HAP-1 (cell line): ENCODE results near the gene TAOK2.

Source experiments
- DNase-seq, 2 experiments: peaks; one replicate each; pipeline ENCODE4 v3.0.0-alpha.2; 2016 to 2020; ENCODE audit warnings: low spot score in 2 of 2
- H3K27me3 ChIP-seq: fragments of 250-450 bp; sonication (Bioruptor Pico); 2 replicates; pipeline ENCODE4 v1.5.1; 2020; ENCODE audit warnings: low read depth, mild to moderate bottlenecking, moderate library complexity
- H3K36me3 ChIP-seq: fragments of 250-450 bp; sonication (Bioruptor Pico); replicated peaks from 2 replicates; pipeline ENCODE4 v1.5.1; 2020; ENCODE audit warnings: mild to moderate bottlenecking
- H3K4me1 ChIP-seq: fragments of 250-450 bp; sonication (Bioruptor Pico); 2 replicates; pipeline ENCODE4 v1.5.1; 2020; ENCODE audit warnings: mild to moderate bottlenecking
- H3K4me3 ChIP-seq: fragments of 250-450 bp; sonication (Bioruptor Pico); 2 replicates; pipeline ENCODE4 v1.5.1; 2020; ENCODE audit warnings: mild to moderate bottlenecking, moderate library complexity
- H3K9me3 ChIP-seq: fragments of 250-450 bp; sonication (Bioruptor Pico); 2 replicates; pipeline ENCODE4 v1.5.1; 2020; ENCODE audit warnings: mild to moderate bottlenecking, moderate library complexity
- in situ Hi-C: fragments of 300-500 bp; cut with MboI; formaldehyde crosslinking; loops from 3 replicates; pipeline ENCODE4 v1.14.3; 2020; ENCODE audit warnings: low sequenced_read_pairs, inconsistent platforms, mixed read lengths

Gene TAOK2

GRCh38 chr16:29996766-29997250, 23.1 kb downstream of the TAOK2 start:
- DNase-seq: no peak
- H3K9me3 ChIP-seq: no peaks in the 10 kb centered on the region
- H3K36me3 ChIP-seq: peaks cover 51% of the 10 kb centered on the region
- H3K27me3 ChIP-seq: no peaks in the 10 kb centered on the region
- peaks cover 13% of the 10 kb centered on the region for H3K4me1 ChIP-seq
- in situ Hi-C loops: no loop called here
- H3K4me3 ChIP-seq: peak overlapping the region; percentile 92

DNA sequence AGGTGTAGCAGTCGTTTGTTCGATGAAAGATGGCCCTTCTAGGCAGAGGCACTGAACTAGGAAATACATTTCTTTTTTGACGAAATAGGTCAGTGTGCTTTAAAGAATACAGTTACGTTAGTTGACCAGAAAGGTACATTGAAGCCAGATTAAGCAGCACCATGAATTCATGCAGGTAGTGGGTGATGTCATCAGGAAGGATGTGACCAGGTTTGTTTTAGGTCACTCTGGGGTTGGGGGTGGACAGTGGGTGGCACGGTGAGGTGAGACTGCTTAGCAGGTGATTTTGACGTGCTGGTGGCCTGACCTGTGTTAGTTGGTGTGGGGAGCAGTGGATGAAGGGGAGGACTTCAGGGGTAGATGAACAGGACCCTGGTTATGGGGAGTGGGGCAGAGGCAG, 25.9 kb downstream of the TAOK2 start:
- Histone ChIP-seq H3K4me1 (peaks cover 11% of the 10 kb centered on the region), H3K9me3 (no peaks in the 10 kb centered on the region), H3K4me3 (no peak overlapping the region), H3K27me3 (no peaks in the 10 kb centered on the region), H3K36me3 (peaks cover 44% of the 10 kb centered on the region)
- DNase-seq: no peak
- in situ Hi-C loops: no loop called here

- H3K9me3 ChIP-seq: no peaks in the 10 kb centered on the region
- no peak for DNase-seq
- H3K36me3 ChIP-seq: peaks cover 44% of the 10 kb centered on the region
- no peak overlapping the region for H3K4me3 ChIP-seq
- no peaks in the 10 kb centered on the region for H3K27me3 ChIP-seq
- in situ Hi-C loops: no loop called here
- H3K4me1 ChIP-seq: peaks cover 4% of the 10 kb centered on the region
Observed at GRCh38 chr16:30000735-30001631, 27.3 kb downstream of the TAOK2 start.

DNA sequence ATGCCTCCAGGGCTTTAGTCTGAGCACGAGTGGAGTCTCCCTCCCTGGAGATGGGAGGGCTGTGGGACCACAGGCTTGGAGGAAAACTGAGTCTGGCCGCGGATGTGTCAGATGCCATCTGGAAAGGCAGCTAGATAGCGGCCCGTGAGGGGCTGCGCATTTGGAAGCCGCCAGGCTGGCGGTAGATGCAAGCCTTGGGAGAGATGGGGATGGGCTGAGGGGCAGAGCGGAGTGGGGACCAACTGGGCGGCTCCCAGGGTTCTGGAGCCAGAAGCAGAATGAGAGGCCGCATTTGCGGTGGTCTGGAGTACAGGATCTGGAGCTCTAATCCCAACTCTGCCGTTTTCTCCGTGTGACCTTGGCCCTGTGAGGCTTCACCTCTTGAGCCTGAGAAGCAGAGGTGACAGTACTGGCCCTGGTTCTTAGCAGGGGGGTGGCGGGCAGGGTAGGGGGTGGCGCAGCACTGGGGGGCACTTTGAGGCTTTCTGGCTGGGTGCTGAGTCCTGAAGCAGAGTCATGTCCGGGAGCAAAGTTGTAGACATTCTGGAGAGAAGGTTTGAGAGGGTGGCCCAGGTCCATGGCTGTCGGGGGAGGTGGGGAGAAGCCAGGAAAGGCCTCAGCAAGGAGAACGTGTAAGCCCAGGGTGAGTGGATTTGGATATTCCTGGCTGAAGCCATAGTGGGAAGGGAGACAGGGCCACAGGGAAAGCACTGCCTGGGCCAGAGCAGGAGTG, 29.1 kb downstream of the TAOK2 start:
- DNase-seq: no peak
- H3K27me3 ChIP-seq: no peaks in the 10 kb centered on the region
- no peaks in the 10 kb centered on the region for H3K9me3 ChIP-seq
- H3K4me1 ChIP-seq: no peaks in the 10 kb centered on the region
- in situ Hi-C loops: no loop called here
- peaks cover 46% of the 10 kb centered on the region for H3K36me3 ChIP-seq
- no peak overlapping the region for H3K4me3 ChIP-seq

GRCh38 chr16:30003670-30004423, 30.2 kb downstream of the TAOK2 start:
- no peaks in the 10 kb centered on the region for H3K4me1 ChIP-seq
- peaks cover 41% of the 10 kb centered on the region for H3K36me3 ChIP-seq
- H3K9me3 ChIP-seq: no peaks in the 10 kb centered on the region
- H3K27me3 ChIP-seq: no peaks in the 10 kb centered on the region
- DNase-seq: no peak
- in situ Hi-C loops: no loop called here
- no peak overlapping the region for H3K4me3 ChIP-seq

- H3K36me3 ChIP-seq: peaks cover 41% of the 10 kb centered on the region
Observed at GRCh38 chr16:30004424-30004776, 30.7 kb downstream of the TAOK2 start.

DNA sequence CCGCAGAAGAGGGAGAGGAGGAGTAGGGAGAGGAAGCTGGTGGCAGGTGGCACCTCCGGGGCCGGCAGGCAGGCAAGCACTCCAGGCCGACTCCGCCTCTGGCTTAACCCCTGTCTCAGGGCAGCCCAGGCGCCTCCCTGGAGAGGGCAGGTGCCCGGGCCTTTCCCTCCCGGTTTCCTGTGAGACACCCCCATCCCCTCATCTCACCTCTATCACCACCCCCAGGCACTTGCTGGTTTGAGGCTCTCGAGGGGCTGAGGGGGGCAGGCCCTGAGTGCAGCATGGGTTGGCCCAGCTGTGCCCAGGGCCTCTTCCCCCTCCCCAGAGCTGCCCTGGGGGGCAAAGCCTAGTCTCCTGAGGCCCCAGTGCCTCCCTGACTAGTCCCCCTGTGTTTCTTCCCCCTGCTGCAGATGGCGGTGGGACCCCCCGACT, 31.2 kb downstream of the TAOK2 start:
- in situ Hi-C loops: no loop called here
- H3K4me1 ChIP-seq: no peaks in the 10 kb centered on the region
- no peaks in the 10 kb centered on the region for H3K9me3 ChIP-seq
- no peak for DNase-seq
- peaks cover 37% of the 10 kb centered on the region for H3K36me3 ChIP-seq
- no peaks in the 10 kb centered on the region for H3K27me3 ChIP-seq
- no peak overlapping the region for H3K4me3 ChIP-seq

More at GRCh38 chr16:30004424-30004776, 30.7 kb downstream of the TAOK2 start:
- no peak overlapping the region for H3K4me3 ChIP-seq
- H3K4me1 ChIP-seq: no peaks in the 10 kb centered on the region
- H3K9me3 ChIP-seq: no peaks in the 10 kb centered on the region
- no peak for DNase-seq
- H3K27me3 ChIP-seq: no peaks in the 10 kb centered on the region
- in situ Hi-C loops: no loop called here

- peak; percentile 29 to 66 for DNase-seq
- H3K27me3 ChIP-seq: no peaks in the 10 kb centered on the region
- H3K9me3 ChIP-seq: no peaks in the 10 kb centered on the region
- H3K4me1 ChIP-seq: no peaks in the 10 kb centered on the region; the same call in 1 of the 2 replicates
- in situ Hi-C loops: no loop called here
- H3K4me3 ChIP-seq: no peak overlapping the region
- peaks cover 34% of the 10 kb centered on the region for H3K36me3 ChIP-seq
Observed at GRCh38 chr16:30005341-30006094, 31.9 kb downstream of the TAOK2 start.

DNA sequence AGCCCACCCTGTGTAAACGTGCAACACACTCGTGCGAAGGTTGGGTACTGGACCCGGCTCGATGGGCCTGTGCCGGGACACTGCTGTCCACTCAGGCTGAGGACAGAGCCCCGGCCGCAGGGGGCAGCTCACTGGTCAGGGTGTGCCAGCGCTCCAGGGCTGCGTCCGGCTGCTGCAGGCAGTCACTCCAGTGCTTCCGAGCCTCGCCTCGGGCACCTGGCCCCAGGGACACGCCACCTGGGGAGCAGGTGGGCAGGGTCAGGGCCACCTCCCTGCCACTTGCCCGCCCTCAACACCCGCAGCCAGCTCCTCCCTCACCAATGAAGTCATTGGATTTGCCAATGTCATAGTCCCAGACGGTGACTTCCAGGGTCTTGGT, 32.4 kb downstream of the TAOK2 start:
- no peak for DNase-seq
- Histone ChIP-seq H3K4me3 (no peak overlapping the region), H3K36me3 (peaks cover 28% of the 10 kb centered on the region), H3K27me3 (no peaks in the 10 kb centered on the region), H3K9me3 (no peaks in the 10 kb centered on the region), H3K4me1 (no peaks in the 10 kb centered on the region; the same call in 1 of the 2 replicates)
- in situ Hi-C loops: no loop called here

DNA sequence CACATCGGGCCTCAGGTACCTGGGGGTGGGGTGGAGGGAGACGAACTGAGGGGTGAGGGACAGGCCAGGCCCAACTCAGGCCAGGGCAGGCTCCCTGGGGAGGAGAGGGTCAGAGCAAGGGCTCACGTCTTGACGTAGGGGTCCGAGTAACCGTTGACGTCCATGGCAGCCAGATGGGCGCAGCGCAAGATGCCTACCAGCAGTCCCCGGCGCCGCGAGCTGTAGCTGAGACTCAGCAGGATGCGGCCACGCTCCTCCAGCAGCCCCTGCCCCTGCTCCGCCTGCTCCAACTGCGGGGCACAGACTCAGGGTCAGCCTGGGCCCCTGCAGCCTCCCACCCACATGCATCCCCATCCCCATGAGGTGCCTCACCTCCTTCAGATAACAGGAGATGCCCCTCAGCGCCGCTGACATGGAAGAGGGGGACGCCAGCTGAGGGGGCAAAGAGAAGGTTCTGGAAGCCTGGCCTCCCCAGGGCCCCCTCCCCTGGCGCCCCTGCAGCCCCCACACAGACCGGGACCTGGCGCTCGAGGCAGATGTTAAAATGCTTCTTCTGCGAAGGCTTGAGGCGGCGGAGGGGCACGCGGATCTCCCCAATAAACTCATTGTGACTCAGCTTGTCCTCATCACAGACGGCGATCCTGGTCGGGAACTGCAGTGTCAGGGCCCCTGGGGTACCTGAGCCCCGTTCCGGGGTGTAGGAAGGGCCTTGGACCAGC, 33.1 kb downstream of the TAOK2 start:
- peaks cover 23% of the 10 kb centered on the region for H3K36me3 ChIP-seq
- DNase-seq: no peak
- in situ Hi-C loops: no loop called here
- no peaks in the 10 kb centered on the region for H3K27me3 ChIP-seq
- no peak overlapping the region for H3K4me3 ChIP-seq
- H3K9me3 ChIP-seq: no peaks in the 10 kb centered on the region
- H3K4me1 ChIP-seq: no peaks in the 10 kb centered on the region; the same call in 1 of the 2 replicates

- H3K4me1 ChIP-seq: no peaks in the 10 kb centered on the region; the same call in 1 of the 2 replicates
- no peaks in the 10 kb centered on the region for H3K9me3 ChIP-seq
- no peaks in the 10 kb centered on the region for H3K27me3 ChIP-seq
- in situ Hi-C loops: no loop called here
- DNase-seq: no peak
- H3K4me3 ChIP-seq: no peak overlapping the region
- H3K36me3 ChIP-seq: peaks cover 19% of the 10 kb centered on the region
Observed at GRCh38 chr16:30007378-30007895, 33.8 kb downstream of the TAOK2 start.

DNA sequence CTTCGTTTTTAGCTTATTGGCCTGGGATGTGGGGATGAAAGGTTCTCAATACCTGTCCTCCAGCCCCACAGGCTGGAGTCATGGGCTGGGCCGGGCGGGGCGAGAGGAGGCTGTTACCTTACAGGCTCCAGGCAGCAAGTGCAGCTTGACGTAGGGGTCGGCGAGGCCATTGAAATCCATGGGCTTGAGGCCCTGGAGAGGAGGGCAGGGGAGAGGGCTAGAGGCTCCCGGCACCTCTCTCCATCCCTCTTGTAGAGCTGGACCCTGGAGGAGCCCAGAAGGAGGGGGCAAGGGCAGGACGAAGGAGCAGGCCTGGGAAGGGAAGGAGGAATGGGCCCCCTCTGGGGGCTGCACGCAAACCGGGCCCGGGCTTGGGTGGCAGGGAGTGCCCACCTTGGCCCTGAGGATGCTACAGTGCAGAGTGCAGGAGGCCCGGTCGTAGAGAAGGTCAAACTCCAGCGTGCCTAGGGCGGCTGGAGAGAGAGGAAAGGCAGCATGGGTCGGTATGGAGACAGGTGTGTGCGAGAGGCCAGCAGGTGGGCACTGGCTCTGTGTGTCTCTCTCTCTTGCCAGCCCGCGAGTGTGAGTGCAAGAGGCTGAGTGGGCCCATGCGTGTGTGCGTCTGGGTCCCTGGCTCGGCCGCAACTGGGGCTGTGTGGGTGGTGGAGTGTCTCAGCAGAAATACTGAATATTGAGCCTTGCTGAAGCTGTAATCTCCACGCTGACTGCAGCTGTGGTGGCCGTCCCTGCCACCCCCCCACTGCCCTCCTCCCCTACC, 35.6 kb downstream of the TAOK2 start:
- Histone ChIP-seq H3K27me3 (no peaks in the 10 kb centered on the region), H3K4me1 (no peaks in the 10 kb centered on the region; the same call in 1 of the 2 replicates), H3K4me3 (no peak overlapping the region), H3K9me3 (no peaks in the 10 kb centered on the region), H3K36me3 (peaks cover 10% of the 10 kb centered on the region)
- DNase-seq: no peak
- in situ Hi-C loops: no loop called here
